Osteocyte (in vitro differentiated cells): ENCODE results near the gene CD72. TPM values are rescaled to one million over a fixed set of nuclear protein-coding genes. Genes with fewer than 3 reads are reported as not detected.
A peak's percentile ranks its signal among the peaks of the same experiment; 100 is the strongest.

Experiments
- DNase-seq: peaks from one replicate; pipeline ENCODE4 v3.0.0; 2021; ENCODE audit warnings: mixed read lengths; ENCODE audit not compliant: unreplicated experiment; ENCODE audit errors: extremely low spot score
- H3K27ac Mint-ChIP-seq: one replicate; pipeline ENCODE4 v1.8.0; 2021; ENCODE audit warnings: mild to moderate bottlenecking, mixed read lengths; ENCODE audit not compliant: unreplicated experiment
- H3K27me3 Mint-ChIP-seq: one replicate; pipeline ENCODE4 v1.8.0; 2021; ENCODE audit warnings: mixed read lengths; ENCODE audit not compliant: unreplicated experiment
- H3K36me3 Mint-ChIP-seq: one replicate; pipeline ENCODE4 v1.8.0; 2021; ENCODE audit warnings: mixed read lengths; ENCODE audit not compliant: unreplicated experiment
- H3K4me1 Mint-ChIP-seq: one replicate; pipeline ENCODE4 v1.8.0; 2021; ENCODE audit warnings: mixed read lengths; ENCODE audit not compliant: unreplicated experiment
- H3K4me3 Mint-ChIP-seq: one replicate; pipeline ENCODE4 v1.8.0; 2021; ENCODE audit warnings: mild to moderate bottlenecking, moderate library complexity, mixed read lengths; ENCODE audit not compliant: unreplicated experiment
- H3K9me3 Mint-ChIP-seq: one replicate; pipeline ENCODE4 v1.8.0; 2021; ENCODE audit warnings: mixed read lengths; ENCODE audit not compliant: unreplicated experiment
- total RNA-seq: library from RNA; stranded (reverse); gene quantifications from 2 replicates; pipeline ENCODE4 v1.2.1, GENCODE V29; 2021
- TF ChIP-seq, protein P1 (sequence below): fragments of 200-600 bp; sonication (generic); IDR thresholded peaks from 2 replicates; pipeline ENCODE4 v1.5.0; 2021; ENCODE audit warnings: antibody characterized with exemption, mild to moderate bottlenecking, moderate library complexity

CD72 gene
- total RNA-seq, 1 donor from 2014 or later = 0.91 TPM

- no peaks in the 10 kb centered on the region for H3K27me3 Mint-ChIP-seq
- H3K4me3 Mint-ChIP-seq = peak within 1 kb of the TSS; percentile 75
- no peaks in the 10 kb centered on the region for H3K9me3 Mint-ChIP-seq
- peaks cover 9% of the 10 kb centered on the region for H3K36me3 Mint-ChIP-seq
- peaks cover 76% of the 10 kb centered on the region for H3K4me1 Mint-ChIP-seq
- TF ChIP-seq, protein P1, sequence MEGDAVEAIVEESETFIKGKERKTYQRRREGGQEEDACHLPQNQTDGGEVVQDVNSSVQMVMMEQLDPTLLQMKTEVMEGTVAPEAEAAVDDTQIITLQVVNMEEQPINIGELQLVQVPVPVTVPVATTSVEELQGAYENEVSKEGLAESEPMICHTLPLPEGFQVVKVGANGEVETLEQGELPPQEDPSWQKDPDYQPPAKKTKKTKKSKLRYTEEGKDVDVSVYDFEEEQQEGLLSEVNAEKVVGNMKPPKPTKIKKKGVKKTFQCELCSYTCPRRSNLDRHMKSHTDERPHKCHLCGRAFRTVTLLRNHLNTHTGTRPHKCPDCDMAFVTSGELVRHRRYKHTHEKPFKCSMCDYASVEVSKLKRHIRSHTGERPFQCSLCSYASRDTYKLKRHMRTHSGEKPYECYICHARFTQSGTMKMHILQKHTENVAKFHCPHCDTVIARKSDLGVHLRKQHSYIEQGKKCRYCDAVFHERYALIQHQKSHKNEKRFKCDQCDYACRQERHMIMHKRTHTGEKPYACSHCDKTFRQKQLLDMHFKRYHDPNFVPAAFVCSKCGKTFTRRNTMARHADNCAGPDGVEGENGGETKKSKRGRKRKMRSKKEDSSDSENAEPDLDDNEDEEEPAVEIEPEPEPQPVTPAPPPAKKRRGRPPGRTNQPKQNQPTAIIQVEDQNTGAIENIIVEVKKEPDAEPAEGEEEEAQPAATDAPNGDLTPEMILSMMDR = peak; percentile 46
- peak within 1 kb of the TSS; percentile 79 for H3K27ac Mint-ChIP-seq
- DNase-seq = peak; percentile 93
Measured at GRCh38 chr9:35664531-35665470, 46.6 kb upstream of the CD72 start, which contains the start of gene ARHGEF39. ARHGEF39 (minus strand) TSS chr9:35665195; CDS start chr9:35665169, 26 bp downstream.

- peaks cover 9% of the 10 kb centered on the region for H3K36me3 Mint-ChIP-seq
- TF ChIP-seq, protein P1 = no peak
- H3K27ac Mint-ChIP-seq = peak overlapping the region; percentile 40
- H3K4me1 Mint-ChIP-seq = peaks cover 67% of the 10 kb centered on the region
- no peak for DNase-seq
- no peak overlapping the region for H3K4me3 Mint-ChIP-seq
- H3K27me3 Mint-ChIP-seq = no peaks in the 10 kb centered on the region
- H3K9me3 Mint-ChIP-seq = no peaks in the 10 kb centered on the region
Measured at GRCh38 chr9:35662437-35662836, 44.2 kb upstream of the CD72 start.

- H3K27ac Mint-ChIP-seq = peak overlapping the region; percentile 39
- H3K36me3 Mint-ChIP-seq = peaks cover 9% of the 10 kb centered on the region
- peaks cover 68% of the 10 kb centered on the region for H3K4me1 Mint-ChIP-seq
- no peak for DNase-seq
- H3K9me3 Mint-ChIP-seq = no peaks in the 10 kb centered on the region
- no peaks in the 10 kb centered on the region for H3K27me3 Mint-ChIP-seq
- TF ChIP-seq, protein P1 = no peak
- H3K4me3 Mint-ChIP-seq = no peak overlapping the region
Measured at GRCh38 chr9:35661756-35662350, 43.6 kb upstream of the CD72 start.

DNA sequence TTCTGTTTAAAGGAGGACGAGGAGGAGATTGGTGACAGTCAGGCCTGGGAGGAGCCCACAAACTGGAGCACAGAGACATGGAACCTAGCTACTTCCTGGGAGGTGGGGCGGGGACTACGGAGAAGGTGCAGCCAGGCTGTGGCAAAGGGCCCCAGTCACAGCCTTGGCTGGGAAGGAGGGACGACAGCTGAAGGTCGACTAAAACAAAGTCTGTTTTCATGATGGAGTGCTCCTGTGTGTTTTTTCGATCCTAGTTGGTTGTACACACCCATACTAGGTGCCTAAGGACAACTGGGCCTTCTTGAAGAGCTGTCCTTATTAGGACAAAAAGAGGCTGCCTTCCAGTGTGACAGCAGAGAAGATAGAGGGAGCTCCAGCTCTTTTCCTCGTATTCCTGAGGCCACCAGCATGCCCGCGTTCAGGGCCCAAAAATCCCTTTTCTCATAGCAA, 42.8 kb upstream of the CD72 start:
- no peaks in the 10 kb centered on the region for H3K27me3 Mint-ChIP-seq
- H3K4me3 Mint-ChIP-seq = peak overlapping the region; percentile 52
- H3K9me3 Mint-ChIP-seq = no peaks in the 10 kb centered on the region
- H3K36me3 Mint-ChIP-seq = peaks cover 9% of the 10 kb centered on the region
- TF ChIP-seq, protein P1 = peak; percentile 78
- peak overlapping the region; percentile 95 for H3K27ac Mint-ChIP-seq
- DNase-seq = no peak
- peaks cover 65% of the 10 kb centered on the region for H3K4me1 Mint-ChIP-seq

GRCh38 chr9:35659340-35659739, 41.1 kb upstream of the CD72 start:
- TF ChIP-seq, protein P1 = no peak
- H3K4me1 Mint-ChIP-seq = peaks cover 55% of the 10 kb centered on the region
- H3K4me3 Mint-ChIP-seq = peak overlapping the region; percentile 84
- DNase-seq = no peak
- H3K27ac Mint-ChIP-seq = peak overlapping the region; percentile 95
- H3K9me3 Mint-ChIP-seq = no peaks in the 10 kb centered on the region
- no peaks in the 10 kb centered on the region for H3K27me3 Mint-ChIP-seq
- peaks cover 9% of the 10 kb centered on the region for H3K36me3 Mint-ChIP-seq
